ENCODE data around the gene SNX10.

The SNX10 gene

DNA sequence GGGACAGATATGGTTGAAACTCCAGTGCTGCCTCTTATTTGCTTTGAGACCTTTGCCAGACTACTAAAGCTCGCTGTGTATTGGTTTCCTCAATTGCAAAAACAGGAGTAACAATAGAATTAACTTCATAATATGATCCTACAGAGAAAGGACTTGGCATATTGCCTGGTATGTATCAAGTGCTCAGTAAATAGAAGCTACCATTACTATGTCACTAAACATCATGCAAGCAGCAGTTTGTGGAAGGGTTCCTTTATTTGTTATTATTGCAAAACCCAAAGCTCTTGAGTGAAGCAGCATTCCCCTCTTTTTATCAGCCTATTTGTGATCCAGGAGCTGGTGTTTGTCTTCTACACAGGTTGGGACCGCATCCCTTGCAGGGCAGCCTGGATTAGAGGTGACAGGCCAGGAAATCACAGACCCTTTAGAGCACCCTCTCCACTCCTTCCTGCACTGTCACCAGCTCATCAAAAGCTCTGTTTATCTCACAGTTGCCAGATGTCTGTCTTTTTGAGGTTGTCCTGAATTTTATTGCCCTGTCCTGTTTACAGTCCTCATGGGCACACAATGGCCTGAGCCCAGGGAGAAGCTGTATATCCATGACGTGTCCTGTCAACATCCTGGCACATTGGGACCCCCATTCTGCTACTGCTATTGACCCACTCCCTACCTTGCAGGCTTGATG is 121.5 kb downstream of the SNX10 start:
- no peak for DNase-seq

DNA sequence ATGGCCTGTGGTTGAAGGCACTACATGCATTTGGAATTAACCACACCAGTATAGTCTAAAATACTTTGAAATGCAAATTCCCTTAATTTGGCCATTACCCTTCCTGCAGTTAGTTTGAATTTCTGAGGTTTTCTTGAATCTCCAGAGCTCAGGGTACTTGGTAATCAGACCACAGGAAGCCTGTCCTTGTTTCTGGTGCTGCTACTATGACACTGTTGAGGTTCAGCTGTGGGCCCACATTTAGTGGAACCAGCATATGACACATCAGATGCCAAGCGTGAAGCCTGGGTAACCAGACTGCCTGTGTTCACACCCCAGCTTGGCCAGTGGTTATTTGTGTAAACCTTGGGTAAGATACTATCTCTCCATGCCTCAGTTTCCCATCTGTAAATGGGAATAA is 124.3 kb downstream of the SNX10 start:
- DNase-seq, result no peak

DNA sequence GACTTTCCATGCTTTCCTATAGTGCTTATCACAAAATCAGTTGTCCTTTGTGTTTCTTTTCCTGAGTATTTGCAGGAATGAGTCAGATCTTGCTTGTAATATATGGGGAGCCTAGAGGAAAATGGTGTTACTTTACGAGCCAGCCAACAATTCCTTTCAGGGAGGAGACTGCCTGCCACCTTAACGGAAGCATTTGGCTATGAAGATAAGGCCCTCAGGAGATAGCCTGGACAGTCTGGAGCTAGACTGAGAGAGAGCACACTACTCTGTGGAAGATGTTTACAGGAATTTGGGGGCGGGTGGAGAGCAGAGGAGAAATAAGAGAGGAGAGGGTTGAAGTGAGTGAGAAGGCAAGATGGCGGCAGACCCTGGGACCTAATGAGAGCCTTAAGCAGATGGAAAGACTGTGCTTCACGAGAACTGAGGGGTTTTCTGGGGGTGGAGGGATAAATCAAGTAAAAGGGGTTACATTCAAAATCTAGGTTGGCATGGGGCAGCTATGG is 126.3 kb downstream of the SNX10 start:
- DNase-seq, result no peak

DNA sequence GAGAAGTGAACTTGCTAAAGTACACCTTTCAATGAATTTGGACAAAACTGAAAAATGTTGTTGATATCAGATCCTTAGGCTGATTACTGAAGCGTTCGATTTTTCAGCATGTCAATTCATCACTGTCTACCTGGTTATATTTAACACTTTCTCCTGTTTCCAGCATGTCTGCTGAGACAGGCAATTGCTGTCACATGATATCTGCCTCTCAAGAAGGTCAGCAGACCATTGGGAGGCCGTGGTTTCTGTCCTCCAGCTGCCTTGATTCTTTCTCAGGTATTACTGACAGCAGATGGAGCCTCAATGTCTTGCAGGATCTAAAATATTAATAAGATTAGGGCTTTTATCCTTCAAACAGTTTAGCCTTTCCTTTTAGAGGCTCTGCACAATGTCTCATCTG is 127.5 kb downstream of the SNX10 start:
- DNase-seq, result no peak

DNA sequence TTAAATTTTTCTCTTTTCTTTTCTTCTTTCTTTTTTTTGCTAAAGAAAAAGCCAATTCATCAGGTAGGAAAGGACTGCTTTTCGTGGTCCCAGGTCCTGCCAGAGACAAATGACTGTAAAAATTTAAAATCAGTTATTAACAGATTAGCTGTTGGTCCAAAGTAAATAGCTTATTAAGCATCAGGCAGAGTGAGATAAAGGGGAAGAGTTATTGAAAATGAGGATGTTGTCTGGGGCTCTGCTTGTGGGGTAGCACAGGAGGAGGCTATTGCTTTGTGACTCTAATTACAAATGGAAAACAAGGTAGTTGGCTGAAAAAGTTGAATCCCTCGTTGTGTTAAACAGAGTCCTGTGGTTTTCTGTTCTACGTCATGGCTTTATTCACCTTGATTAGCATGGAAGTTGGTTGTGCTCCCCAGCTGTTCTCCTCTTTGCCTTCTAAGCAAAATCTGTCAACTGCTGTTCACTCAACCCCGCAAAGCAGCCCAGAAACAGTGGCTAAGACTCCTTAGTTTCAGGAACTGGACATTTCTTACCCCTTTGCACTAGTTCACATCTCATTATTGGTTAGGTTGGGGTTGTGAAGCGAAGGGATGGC is 128.9 kb downstream of the SNX10 start:
- no peak for DNase-seq

DNA sequence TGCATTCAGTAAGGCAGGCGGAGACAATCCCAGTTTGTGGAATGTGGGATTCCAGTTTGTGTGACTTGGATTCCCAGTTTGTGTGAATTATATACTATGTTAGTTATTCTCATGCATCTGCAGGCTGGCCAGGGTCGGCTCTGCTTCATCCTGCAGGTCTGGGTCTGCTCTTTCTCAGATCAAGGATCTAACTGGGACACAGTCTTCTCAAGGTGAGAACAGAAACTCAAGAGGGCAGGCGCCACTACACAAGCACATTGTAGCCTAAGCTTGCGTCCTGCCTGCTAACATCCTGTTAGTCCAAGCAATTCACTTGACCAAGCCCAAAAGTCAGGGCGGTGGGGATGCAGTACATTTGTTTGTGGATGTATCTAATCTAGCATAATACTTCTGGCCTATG is 131.1 kb downstream of the SNX10 start:
- DNase-seq, result no peak

DNA sequence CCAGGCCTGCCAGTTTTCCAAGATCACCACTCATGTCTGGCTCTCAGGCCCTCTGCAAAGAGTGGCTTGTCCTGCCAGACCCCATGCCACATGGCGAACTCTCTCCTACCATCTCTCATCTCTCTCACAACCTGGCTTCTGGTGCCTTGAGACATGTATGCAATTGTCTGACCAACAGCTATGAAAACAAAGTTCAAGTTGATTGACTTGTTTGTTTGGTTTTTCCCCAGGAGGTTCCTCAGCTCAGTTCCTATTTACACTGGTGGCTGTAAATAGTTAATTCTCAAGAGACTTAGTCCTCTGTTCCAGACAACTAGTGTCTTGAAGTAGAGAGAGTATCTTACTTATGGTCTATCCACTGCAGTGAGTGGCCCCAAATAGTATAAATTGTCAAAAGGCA is 131.8 kb downstream of the SNX10 start:
- no peak for DNase-seq

Measured in stimulated activated naive CD4-positive, alpha-beta T cell treated with Interleukin-2 at 50 U/mL for 16 hours (primary cell).